HepG2 (cell line): Measurements from ENCODE around the gene ABCC3. TPM values are rescaled to one million over a fixed set of nuclear protein-coding genes. Genes with fewer than 3 reads are reported as not detected.

Source experiments
- ARNT2 ChIP-seq: sonication (generic); formaldehyde crosslinking; IDR thresholded peaks from 2 replicates; pipeline ENCODE4 v1.8.0; 2022; ENCODE audit warnings: mild to moderate bottlenecking, low read depth, missing genetic modification reagents, moderate library complexity
- ELF1 ChIP-seq: sonication (generic); formaldehyde crosslinking; IDR thresholded peaks from 2 replicates; pipeline ENCODE4 v1.4.0; 2020; ENCODE audit warnings: missing genetic modification reagents
- FOSL2 ChIP-seq: sonication (generic); formaldehyde crosslinking; IDR thresholded peaks from 2 replicates; pipeline ENCODE4 v1.4.0; 2020; ENCODE audit warnings: missing genetic modification reagents
- FOXK1 ChIP-seq: sonication (generic); formaldehyde crosslinking; IDR thresholded peaks from 2 replicates; pipeline ENCODE4 v1.4.0; 2020; ENCODE audit warnings: low read depth, missing genetic modification reagents, borderline replicate concordance
- HOXA7 ChIP-seq: sonication (generic); formaldehyde crosslinking; IDR thresholded peaks from 2 replicates; pipeline ENCODE4 v1.8.1; 2022; ENCODE audit warnings: mild to moderate bottlenecking, missing genetic modification reagents, moderate library complexity
- HOXA9 ChIP-seq: sonication (generic); formaldehyde crosslinking; IDR thresholded peaks from 2 replicates; pipeline ENCODE4 v1.8.1; 2022; ENCODE audit warnings: missing genetic modification reagents, mild to moderate bottlenecking, moderate library complexity, borderline replicate concordance
- KAT2B ChIP-seq: fragments of 150-350 bp; IDR thresholded peaks from 2 replicates; pipeline ENCODE4 v1.6.1; 2014; ENCODE audit warnings: low read depth, low read length, borderline replicate concordance
- MAFF ChIP-seq: IDR thresholded peaks from 2 replicates; pipeline ENCODE4 v1.6.1; 2011; ENCODE audit warnings: low read depth, low read length, improper control_type of control experiment
- MBNL3 ChIP-seq: fragments of 250-450 bp; sonication (Bioruptor Pico); conservative IDR thresholded peaks from 2 replicates; pipeline ENCODE4 v1.8.0; 2022; ENCODE audit warnings: mild to moderate bottlenecking, inconsistent platforms
- MEF2D ChIP-seq: sonication (generic); formaldehyde crosslinking; IDR thresholded peaks from 2 replicates; pipeline ENCODE4 v1.5.1; 2020; ENCODE audit warnings: mild to moderate bottlenecking, missing genetic modification reagents
- REXO4 ChIP-seq: sonication (generic); formaldehyde crosslinking; IDR thresholded peaks from 2 replicates; pipeline ENCODE4 v1.8.0; 2022; ENCODE audit warnings: missing genetic modification reagents, mild to moderate bottlenecking, borderline replicate concordance
- SRY ChIP-seq: sonication (generic); formaldehyde crosslinking; IDR thresholded peaks from 2 replicates; pipeline ENCODE4 v1.8.0; 2022; ENCODE audit warnings: mild to moderate bottlenecking, missing genetic modification reagents
- ZBTB7A ChIP-seq: sonication (generic); formaldehyde crosslinking; IDR thresholded peaks from 2 replicates; pipeline ENCODE4 v1.8.0; 2022; ENCODE audit warnings: mild to moderate bottlenecking, missing genetic modification reagents
- ZKSCAN1 ChIP-seq: fragments of 150-350 bp; IDR thresholded peaks from 2 replicates; pipeline ENCODE4 v1.6.1; 2014; ENCODE audit warnings: low read length
- ZMYM2 ChIP-seq: sonication (generic); formaldehyde crosslinking; IDR thresholded peaks from 2 replicates; pipeline ENCODE4 v1.8.0; 2022; ENCODE audit warnings: mild to moderate bottlenecking, missing genetic modification reagents
- ZNF205 ChIP-seq: IDR thresholded peaks from 2 replicates; pipeline ENCODE4 v1.6.1; 2018; ENCODE audit warnings: missing biosample characterization, missing genetic modification reagents
- ZNF230 ChIP-seq: sonication (generic); formaldehyde crosslinking; IDR thresholded peaks from 2 replicates; pipeline ENCODE4 v1.4.0; 2020; ENCODE audit warnings: mild to moderate bottlenecking, missing genetic modification reagents
- ZNF263 ChIP-seq: sonication (generic); formaldehyde crosslinking; IDR thresholded peaks from 2 replicates; pipeline ENCODE4 v1.4.0; 2020; ENCODE audit warnings: missing genetic modification reagents
- ZNF292 ChIP-seq: sonication (generic); formaldehyde crosslinking; IDR thresholded peaks from 2 replicates; pipeline ENCODE4 v1.8.1; 2022; ENCODE audit warnings: mild to moderate bottlenecking, low read depth, missing genetic modification reagents, borderline replicate concordance
- ZNF337 ChIP-seq: sonication (generic); formaldehyde crosslinking; IDR thresholded peaks from 2 replicates; pipeline ENCODE4 v1.5.1; 2020; ENCODE audit warnings: missing genetic modification reagents, low read depth, mild to moderate bottlenecking, borderline replicate concordance
- ZNF569 ChIP-seq: sonication (generic); formaldehyde crosslinking; IDR thresholded peaks from 2 replicates; pipeline ENCODE4 v1.5.0; 2020; ENCODE audit warnings: mild to moderate bottlenecking, missing genetic modification reagents, moderate library complexity, borderline replicate concordance
- ZNF597 ChIP-seq: sonication (generic); formaldehyde crosslinking; IDR thresholded peaks from 2 replicates; pipeline ENCODE4 v1.5.0; 2020; ENCODE audit warnings: missing genetic modification reagents
- ZNF839 ChIP-seq: sonication (generic); formaldehyde crosslinking; IDR thresholded peaks from 2 replicates; pipeline ENCODE4 v1.4.0; 2020; ENCODE audit warnings: missing genetic modification reagents, mild to moderate bottlenecking, borderline replicate concordance
- ZNF850 ChIP-seq: sonication (generic); formaldehyde crosslinking; conservative IDR thresholded peaks from 2 replicates; pipeline ENCODE4 v1.9.0; 2021; ENCODE audit warnings: mild to moderate bottlenecking, missing genetic modification reagents
- polyA plus RNA-seq, 8 experiments: library from polyadenylated mRNA; depleted of rRNA in 3 of 8; stranded (reverse) in 7 of 8; unstranded in 1 of 8; fragments of >200 nt; fragmentation: Illumina TruSeq in 4 of 8; extraction: Trizol in 4 of 8; gene quantifications; 2 replicates each; pipeline versions ENCODE4 v1.2.1 to v1.2.3, GENCODE V29; 2011 to 2016; ENCODE audit warnings: low read depth in 4 of 8, missing spikeins in 1 of 8, mixed read lengths in 1 of 8; ENCODE audit not compliant: insufficient read depth in 1 of 8
- total RNA-seq, 5 experiments: library from RNA; depleted of rRNA; stranded (reverse); fragments of >200 nt; fragmentation: Illumina TruSeq; extraction: Trizol; gene quantifications; 2 replicates each; pipeline ENCODE4 v1.2.3, GENCODE V29; 2016; ENCODE audit warnings: low read depth in 1 of 5
- TF ChIP-seq, protein P1 (sequence below): sonication (generic); formaldehyde crosslinking; IDR thresholded peaks from 2 replicates; pipeline ENCODE4 v1.4.0; 2020; ENCODE audit warnings: missing genetic modification reagents, mild to moderate bottlenecking, borderline replicate concordance
- TF ChIP-seq, protein P2 (sequence below): sonication (generic); formaldehyde crosslinking; IDR thresholded peaks from 2 replicates; pipeline ENCODE4 v1.5.1; 2020; ENCODE audit warnings: mild to moderate bottlenecking, missing genetic modification reagents, moderate library complexity

ABCC3 gene
- total and polyA plus RNA-seq, 2 of the 13 experiments (the other 11 are each of a cell fraction or from before 2014, with no cell fraction given) = 25.2 to 50.7 TPM

GRCh38 chr17:50687200-50688066 is 52.8 kb downstream of the ABCC3 start (continued):
- TF ChIP-seq REXO4 (CRISPR knock-in tag) = no peak
- peak; percentile 57 for TF ChIP-seq ZNF292 (CRISPR knock-in tag)
- TF ChIP-seq ZMYM2 = no peak; the same call in 1 of the 2 replicates
- no peak for TF ChIP-seq HOXA7 (CRISPR knock-in tag)
- TF ChIP-seq ZNF850 (CRISPR knock-in tag) = no peak
- no peak for TF ChIP-seq MBNL3 (CRISPR knock-in tag)
- TF ChIP-seq FOXK1 = peak; percentile 24; the same call in 1 of the 2 replicates
- peak; percentile 49; the same call in 1 of the 2 replicates for TF ChIP-seq ZNF337
- TF ChIP-seq ZNF839 (CRISPR knock-in tag) = peak; percentile 67; the same call in 1 of the 2 replicates
- peak; percentile 67 for TF ChIP-seq FOSL2 (CRISPR knock-in tag)
- TF ChIP-seq ZBTB7A (CRISPR knock-in tag) = peak; percentile 69; the same call in 1 of the 2 replicates
- TF ChIP-seq MEF2D (CRISPR knock-in tag) = no peak; the same call in 1 of the 2 replicates
- TF ChIP-seq ZNF263 (CRISPR knock-in tag) = no peak
- TF ChIP-seq, protein P1, sequence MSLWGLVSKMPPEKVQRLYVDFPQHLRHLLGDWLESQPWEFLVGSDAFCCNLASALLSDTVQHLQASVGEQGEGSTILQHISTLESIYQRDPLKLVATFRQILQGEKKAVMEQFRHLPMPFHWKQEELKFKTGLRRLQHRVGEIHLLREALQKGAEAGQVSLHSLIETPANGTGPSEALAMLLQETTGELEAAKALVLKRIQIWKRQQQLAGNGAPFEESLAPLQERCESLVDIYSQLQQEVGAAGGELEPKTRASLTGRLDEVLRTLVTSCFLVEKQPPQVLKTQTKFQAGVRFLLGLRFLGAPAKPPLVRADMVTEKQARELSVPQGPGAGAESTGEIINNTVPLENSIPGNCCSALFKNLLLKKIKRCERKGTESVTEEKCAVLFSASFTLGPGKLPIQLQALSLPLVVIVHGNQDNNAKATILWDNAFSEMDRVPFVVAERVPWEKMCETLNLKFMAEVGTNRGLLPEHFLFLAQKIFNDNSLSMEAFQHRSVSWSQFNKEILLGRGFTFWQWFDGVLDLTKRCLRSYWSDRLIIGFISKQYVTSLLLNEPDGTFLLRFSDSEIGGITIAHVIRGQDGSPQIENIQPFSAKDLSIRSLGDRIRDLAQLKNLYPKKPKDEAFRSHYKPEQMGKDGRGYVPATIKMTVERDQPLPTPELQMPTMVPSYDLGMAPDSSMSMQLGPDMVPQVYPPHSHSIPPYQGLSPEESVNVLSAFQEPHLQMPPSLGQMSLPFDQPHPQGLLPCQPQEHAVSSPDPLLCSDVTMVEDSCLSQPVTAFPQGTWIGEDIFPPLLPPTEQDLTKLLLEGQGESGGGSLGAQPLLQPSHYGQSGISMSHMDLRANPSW (CRISPR knock-in tag) = no peak; the same call in 1 of the 2 replicates
- no peak for TF ChIP-seq HOXA9 (CRISPR knock-in tag)
- no peak; the same call in 1 of the 2 replicates for TF ChIP-seq KAT2B
- peak; percentile 22; the same call in 1 of the 2 replicates for TF ChIP-seq SRY (CRISPR knock-in tag)
- TF ChIP-seq ELF1 = 0 out of 2 replicates have a peak, but pooled peaks have one; percentile 16
- TF ChIP-seq ZNF597 (CRISPR knock-in tag) = no peak
- peak; percentile 86 for TF ChIP-seq ZNF230 (CRISPR knock-in tag)
- TF ChIP-seq ARNT2 (CRISPR knock-in tag) = no peak
- no peak for TF ChIP-seq MAFF
- TF ChIP-seq ZKSCAN1 = no peak
- TF ChIP-seq, protein P2, sequence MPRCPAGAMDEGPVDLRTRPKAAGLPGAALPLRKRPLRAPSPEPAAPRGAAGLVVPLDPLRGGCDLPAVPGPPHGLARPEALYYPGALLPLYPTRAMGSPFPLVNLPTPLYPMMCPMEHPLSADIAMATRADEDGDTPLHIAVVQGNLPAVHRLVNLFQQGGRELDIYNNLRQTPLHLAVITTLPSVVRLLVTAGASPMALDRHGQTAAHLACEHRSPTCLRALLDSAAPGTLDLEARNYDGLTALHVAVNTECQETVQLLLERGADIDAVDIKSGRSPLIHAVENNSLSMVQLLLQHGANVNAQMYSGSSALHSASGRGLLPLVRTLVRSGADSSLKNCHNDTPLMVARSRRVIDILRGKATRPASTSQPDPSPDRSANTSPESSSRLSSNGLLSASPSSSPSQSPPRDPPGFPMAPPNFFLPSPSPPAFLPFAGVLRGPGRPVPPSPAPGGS (CRISPR knock-in tag) = 0 out of 2 replicates have a peak, but pooled peaks have one; percentile 27
- no peak for TF ChIP-seq ZNF569 (CRISPR knock-in tag)
- no peak; the same call in 1 of the 2 replicates for TF ChIP-seq ZNF205
